Fibroblast of skin of right quadriceps (primary cell): ENCODE results near the gene CD300A.

ENCODE experiments used
- DNase-seq: peaks from one replicate; pipeline ENCODE4 v3.0.0-alpha.2; 2013

CD300A gene

DNA sequence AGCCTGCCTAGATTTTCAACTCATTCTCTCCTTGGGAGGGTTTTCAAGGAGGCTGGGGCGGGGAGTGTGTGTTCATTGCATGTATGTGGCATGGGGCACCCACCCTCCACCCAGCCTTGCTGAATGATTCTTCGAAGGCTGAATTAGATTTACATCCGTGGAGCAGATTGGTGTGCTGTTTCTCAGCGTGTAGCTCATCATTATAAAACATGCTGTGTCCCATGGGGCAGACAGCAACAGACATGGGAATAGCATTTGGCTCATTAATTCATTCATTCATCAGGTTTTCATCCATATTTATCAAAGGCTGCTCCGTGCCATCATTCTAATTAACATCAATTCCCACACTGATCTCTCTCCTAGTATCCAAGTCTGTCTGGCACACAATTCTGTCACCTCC, 10.6 kb upstream of the CD300A start:
- DNase-seq = no peak

DNA sequence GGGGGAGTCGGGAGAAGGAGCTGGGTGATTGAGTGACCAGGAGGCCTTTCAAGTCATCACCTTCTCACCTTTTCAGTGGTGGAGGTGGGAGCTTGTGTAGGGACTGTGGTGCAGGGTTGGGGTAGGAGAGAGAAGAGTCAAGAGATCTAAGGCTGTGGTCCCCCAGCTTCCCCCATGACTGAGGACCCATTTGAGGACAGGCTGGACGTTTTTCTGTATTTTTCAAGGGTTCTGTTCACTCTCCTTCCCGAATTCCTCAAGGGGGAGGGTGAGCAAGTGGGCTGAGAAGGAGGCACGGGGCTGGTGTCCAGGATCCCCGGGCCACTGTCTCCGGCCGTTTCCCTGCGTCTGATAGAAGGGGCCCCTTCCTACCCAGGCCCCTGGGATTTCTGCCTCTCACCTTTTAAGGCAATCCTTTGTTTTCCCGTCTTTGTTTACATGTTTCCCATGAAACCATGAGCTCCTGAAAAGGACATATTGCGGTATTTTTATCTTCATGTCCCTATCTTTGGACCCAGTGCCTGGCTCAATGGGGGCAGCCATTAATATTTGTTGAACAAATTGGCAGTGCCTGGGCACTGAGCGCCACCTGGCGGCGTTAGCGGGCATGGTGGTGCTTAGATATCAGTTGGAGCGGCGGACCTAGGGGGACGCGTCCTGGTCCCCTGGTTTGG, 9.2 kb upstream of the CD300A start:
- peak; percentile 55 for DNase-seq

- no peak for DNase-seq
Observed at GRCh38 chr17:74457820-74458166, 8.6 kb upstream of the CD300A start.

- no peak for DNase-seq
Observed at GRCh38 chr17:74458835-74459234, 7.6 kb upstream of the CD300A start.

DNA sequence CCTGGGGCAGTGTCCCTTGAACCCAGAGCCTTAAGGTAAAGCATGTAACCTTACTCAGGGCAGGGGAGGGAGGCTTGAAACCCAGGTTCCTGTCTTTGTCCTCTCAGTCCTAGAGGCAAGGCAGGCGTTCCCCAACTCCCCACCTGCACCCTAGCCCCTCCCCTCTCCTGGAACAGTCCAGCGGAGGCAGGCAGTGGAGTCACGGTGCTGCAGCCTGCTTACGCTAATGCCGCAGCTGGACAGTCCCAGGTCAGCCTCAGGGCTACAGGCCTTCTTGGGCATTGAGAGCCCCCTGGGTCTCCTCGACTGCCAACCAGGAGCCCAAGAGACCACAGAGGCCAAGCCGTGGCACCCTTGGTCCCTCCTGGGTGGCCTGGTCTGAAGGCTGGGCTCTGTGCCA, 6.8 kb upstream of the CD300A start:
- DNase-seq = no peak

DNA sequence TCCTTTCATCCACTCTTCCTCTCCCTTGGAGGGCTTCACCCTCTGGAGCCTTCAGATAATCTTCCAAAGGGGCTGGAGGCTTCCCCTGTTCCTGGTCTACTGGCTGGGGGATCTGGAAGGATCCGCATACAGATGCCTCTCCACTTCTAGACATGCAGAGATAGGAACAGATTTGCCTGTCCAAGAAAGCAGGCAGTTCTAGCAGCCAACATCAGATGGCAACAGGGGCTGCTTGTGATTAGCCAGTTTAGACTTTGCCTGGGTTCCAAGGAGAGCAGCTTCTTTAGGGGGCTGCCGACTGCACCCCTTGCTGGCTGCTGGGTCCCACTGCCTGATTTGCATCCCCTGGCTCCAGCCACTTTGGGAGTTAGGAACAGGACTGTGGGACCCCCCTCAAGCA, 6.2 kb upstream of the CD300A start:
- no peak for DNase-seq

GRCh38 chr17:74460996-74461395, 5.4 kb upstream of the CD300A start:
- no peak for DNase-seq

DNA sequence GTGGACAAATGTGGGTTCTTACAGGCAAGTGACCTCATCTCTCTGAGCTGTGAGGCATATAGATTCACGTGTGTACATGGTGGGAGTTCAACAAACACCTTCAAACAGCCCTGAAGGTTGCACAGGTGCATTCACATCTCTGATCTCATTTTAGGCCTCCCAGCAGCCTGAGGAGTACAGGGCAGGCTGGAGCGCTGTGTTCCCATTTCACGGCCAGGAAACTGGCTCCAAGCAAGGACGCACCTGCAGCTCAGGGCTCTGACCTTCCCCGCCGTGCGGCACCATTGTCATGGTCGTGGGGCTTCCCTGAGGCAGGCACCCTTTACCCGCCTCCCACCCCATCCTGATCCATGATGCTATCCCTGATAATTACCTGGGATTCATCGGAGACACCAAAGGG, 4.8 kb upstream of the CD300A start:
- DNase-seq = no peak

- DNase-seq = no peak
Observed at GRCh38 chr17:74464730-74465377, 1.6 kb upstream of the CD300A start.

GRCh38 chr17:74465378-74466110, 890 bp upstream of the CD300A start:
- DNase-seq = no peak

- DNase-seq = no peak
Observed at GRCh38 chr17:74466828-74467184, 372 bp downstream of the CD300A start.

DNA sequence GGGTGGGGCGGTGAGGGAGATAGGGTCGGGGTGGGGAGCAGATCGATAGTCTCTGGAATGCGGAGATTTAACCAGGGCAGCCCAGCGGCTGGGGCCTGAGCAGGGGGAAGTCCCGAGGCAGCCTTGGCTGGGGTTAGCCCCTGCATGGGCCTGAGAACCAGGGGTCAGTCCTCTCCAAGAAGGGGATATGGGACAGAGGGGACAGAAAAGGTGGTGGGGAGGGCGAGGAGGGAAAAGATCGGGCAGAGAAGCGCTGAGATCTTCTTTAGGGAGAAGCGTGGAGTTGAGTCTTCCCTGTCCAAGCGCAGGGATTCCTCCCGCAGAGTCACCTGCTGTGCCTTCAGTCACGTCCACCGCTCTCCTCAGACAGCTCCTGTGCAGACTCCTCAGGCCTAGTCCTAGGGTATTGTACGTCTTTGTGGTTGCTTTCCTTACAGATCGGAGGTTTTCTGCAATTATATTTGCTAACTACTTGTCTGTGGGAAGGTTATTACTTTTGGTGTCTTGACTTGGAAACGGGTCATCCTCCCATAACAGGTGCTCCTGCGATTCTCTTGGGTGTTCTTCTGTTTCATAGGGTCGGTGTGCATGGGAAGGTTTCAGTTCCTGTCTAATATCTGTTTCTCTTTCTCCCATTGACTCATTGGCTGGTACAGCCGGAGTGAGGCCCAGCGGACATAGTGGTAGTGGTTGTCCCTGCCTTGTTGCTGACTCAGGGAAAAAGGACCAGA, 952 bp downstream of the CD300A start:
- no peak for DNase-seq

GRCh38 chr17:74471341-74471740, 4.9 kb downstream of the CD300A start:
- DNase-seq = no peak

GRCh38 chr17:74472890-74473289, 6.5 kb downstream of the CD300A start:
- no peak for DNase-seq

GRCh38 chr17:74473294-74473693, 6.9 kb downstream of the CD300A start:
- no peak for DNase-seq

- DNase-seq = no peak
Observed at GRCh38 chr17:74474043-74474792, 7.8 kb downstream of the CD300A start.

DNA sequence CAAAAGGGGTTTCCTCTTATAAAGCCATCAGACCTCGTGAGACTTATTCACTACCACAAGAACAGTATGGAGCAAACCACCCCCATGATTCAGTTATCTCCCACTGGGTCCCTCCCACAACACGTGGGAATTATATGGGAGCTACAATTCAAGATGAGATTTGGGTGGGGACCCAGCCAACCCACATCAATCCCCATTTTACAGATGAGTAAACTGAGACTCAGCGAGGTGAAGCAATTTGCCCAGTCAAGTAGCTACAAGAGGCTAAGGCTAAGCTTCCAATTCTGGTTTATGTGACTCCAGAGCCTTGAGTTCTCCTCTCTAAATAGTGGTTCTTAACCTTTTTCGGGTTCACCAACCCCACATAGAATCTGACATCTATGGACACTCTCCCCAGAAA, 8.8 kb downstream of the CD300A start:
- no peak for DNase-seq

- no peak for DNase-seq
Observed at GRCh38 chr17:74477411-74477810, 11.0 kb downstream of the CD300A start.

DNA sequence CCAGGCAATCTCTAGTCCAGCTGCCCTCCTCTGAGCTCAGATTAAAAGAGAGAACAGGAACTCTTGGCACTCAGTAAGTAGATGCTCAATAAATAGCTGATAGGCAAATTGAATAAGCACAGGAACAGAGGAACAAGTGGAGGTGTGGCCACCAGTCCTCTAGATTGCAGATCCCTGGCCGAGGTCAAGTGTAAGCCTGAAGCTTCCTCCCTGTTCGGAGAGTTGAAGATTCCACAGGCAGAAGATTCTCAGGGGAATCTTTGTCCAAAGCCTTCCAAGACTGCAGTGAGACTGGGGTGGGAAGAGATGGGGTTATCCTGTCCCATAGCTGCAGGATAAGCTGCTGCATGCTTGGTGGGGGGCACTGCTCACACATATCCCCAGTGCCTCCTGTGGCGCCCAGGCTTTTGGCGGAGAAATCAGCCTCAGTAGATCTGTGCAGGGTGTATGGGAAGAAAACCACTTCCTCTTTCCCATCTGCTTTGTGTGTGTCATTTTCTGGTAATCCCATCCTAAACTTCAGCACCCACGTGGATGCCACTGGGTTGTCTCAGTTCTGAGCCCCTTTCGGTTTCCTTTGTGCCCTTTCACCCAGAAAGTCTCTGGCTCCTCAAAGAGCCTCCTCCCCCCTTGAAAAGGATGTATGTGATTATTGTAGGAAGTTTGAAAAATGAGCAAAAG, 12.1 kb downstream of the CD300A start:
- DNase-seq = no peak

DNA sequence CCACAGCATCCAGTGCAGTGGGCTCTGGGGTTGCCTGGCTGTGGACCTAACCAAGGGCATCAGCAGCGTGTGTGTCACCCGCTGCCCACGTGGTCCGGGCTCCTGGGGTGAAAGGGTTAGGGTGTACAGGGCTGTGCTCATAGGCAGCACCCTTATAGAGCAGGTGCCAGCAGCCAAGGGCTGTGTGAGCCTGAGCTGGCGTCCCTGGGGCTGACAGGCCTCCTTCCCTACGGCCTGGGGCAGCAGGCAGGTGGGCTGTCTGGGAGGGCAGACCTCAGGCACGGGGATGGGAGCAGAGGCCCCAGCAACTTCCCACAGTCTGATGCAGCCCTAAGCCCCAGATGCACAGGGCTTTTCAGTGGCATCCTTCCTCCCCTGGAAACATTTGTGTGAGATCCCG, 13.9 kb downstream of the CD300A start:
- DNase-seq = no peak

DNA sequence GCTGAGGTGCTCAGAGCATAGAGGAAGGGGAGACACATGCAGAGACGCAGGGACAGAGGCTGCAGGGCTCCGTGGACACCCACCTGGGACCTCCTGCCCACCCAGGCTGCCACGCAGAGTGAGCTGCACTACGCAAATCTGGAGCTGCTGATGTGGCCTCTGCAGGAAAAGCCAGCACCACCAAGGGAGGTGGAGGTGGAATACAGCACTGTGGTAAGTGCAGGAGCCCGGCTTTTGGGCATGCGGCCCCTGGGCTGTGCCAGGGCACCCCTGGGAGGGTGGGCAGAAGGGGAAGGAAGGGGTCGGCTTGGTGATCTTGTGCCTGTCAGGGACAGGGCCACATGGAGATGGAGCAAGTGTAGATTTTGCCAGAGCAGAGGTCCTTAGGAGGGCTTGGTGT, 15.2 kb downstream of the CD300A start:
- DNase-seq = no peak

- no peak for DNase-seq
Observed at GRCh38 chr17:74484066-74484465, 17.6 kb downstream of the CD300A start.
